ENCODE data around the gene TAS2R31. TPM values are rescaled to one million over a fixed set of nuclear protein-coding genes. Genes with fewer than 3 reads are reported as not detected.

Gene TAS2R31
- total and polyA plus RNA-seq, 2 donors (not counting 1 experiment from before 2014, with no cell fraction given) = 0.86 to 5.7 TPM

DNA sequence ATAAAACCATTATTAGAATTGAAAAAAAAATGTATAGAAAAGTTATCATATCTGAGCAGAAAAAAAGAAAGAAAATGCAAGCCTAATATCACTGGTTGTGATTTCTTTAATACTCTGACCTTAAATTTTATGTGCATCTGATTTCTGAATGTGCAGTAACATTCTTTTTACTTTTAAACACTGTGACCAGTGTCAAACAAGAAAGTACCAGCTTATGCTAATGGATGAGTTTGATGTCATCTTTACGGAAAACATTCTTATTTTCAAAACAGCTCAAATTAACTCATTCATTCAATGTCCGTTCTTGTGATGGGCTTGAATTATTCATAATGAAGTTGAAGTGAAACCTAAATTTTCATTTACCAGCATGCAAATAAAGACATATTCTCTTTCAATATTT, 44.4 kb downstream of the TAS2R31 start, which contains the start of gene TAS2R50:
TSS of gene TAS2R50 (minus strand) at position 101 of the 400 bp plus-strand sequence. CDS start at position 49, 52 bp downstream.
- CTCF ChIA-PET = no interaction called here
- TF ChIP-seq, protein P1, sequence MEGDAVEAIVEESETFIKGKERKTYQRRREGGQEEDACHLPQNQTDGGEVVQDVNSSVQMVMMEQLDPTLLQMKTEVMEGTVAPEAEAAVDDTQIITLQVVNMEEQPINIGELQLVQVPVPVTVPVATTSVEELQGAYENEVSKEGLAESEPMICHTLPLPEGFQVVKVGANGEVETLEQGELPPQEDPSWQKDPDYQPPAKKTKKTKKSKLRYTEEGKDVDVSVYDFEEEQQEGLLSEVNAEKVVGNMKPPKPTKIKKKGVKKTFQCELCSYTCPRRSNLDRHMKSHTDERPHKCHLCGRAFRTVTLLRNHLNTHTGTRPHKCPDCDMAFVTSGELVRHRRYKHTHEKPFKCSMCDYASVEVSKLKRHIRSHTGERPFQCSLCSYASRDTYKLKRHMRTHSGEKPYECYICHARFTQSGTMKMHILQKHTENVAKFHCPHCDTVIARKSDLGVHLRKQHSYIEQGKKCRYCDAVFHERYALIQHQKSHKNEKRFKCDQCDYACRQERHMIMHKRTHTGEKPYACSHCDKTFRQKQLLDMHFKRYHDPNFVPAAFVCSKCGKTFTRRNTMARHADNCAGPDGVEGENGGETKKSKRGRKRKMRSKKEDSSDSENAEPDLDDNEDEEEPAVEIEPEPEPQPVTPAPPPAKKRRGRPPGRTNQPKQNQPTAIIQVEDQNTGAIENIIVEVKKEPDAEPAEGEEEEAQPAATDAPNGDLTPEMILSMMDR (IDR thresholded peaks at IDR 0.05) = no peak

DNA sequence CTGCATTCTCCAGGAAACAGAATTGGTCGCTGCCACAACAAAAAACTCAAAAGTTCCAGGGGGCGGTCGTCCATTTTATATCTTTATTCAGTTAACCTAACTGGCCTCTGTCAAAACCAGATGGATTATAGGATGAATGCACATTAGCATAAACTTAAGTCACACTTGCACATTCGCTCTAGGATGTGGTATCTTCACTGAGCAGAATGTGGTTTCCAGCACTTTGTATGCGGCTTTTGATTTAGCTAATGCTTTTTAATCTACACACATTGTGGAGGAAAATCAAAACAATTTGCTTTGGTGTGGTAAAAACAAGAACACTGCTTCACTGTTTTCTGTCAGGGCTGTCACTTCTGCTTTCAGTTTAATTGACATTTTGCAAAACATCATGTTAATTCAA, 49.0 kb downstream of the TAS2R31 start:
- H3K9me3 Mint-ChIP-seq (ENCODE audit: insufficient read depth) = no peaks in the 10 kb centered on the region
- H3K27me3 ChIP-seq (replicated peaks in 1 of 4; ENCODE audit: control extremely low read depth in 1 of 4, control insufficient read depth in 3 of 4, insufficient read depth in 4 of 4, low read length in 3 of 4) = no peaks in the 10 kb centered on the region
- no peak overlapping the region for H2AFZ ChIP-seq (ENCODE audit: insufficient read depth, low read depth, low read length, poor library complexity, severe bottlenecking)
- no peaks in the 10 kb centered on the region for H3K9me3 ChIP-seq (ENCODE audit: control extremely low read depth in 1 of 3, control insufficient read depth in 2 of 3, insufficient read depth in 1 of 3, low read length in 2 of 3)
- H3K4me3 ChIP-seq (ENCODE audit: control extremely low read depth in 1 of 5, extremely low read depth in 1 of 5, insufficient read depth in 1 of 5, low read depth in 2 of 5, low read length in 4 of 5) = no peak overlapping the region
- H3K4me1 ChIP-seq (ENCODE audit: control insufficient read depth in 2 of 2, insufficient read depth in 2 of 2, low read length in 2 of 2) = no peaks in the 10 kb centered on the region
- POLR2A ChIA-PET = no interaction called here
- H3K27ac Mint-ChIP-seq = no peak overlapping the region
- H3K27ac ChIP-seq (ENCODE audit: low read length in 2 of 2) = no peak overlapping the region
- DNase-seq (no peak), ATAC-seq (ENCODE audit: low read depth) (no peak)
- no peaks in the 10 kb centered on the region for H3K79me2 ChIP-seq (ENCODE audit: control insufficient read depth, insufficient read depth, low read length)
- H3K27me3 Mint-ChIP-seq = no peaks in the 10 kb centered on the region
- H3K4me1 Mint-ChIP-seq = peaks cover 3% of the 10 kb centered on the region
- H3K4me2 ChIP-seq (replicated peaks; ENCODE audit: low read depth, low read length, poor library complexity, severe bottlenecking) = no peak overlapping the region
- no peak overlapping the region for H3K4me3 Mint-ChIP-seq
- 92% methylated on average over 2 of the region's 5 CpGs for WGBS (ENCODE audit: insufficient coverage)
- no peaks in the 10 kb centered on the region for H4K20me1 ChIP-seq (ENCODE audit: control insufficient read depth, insufficient read depth, low read length, poor library complexity, severe bottlenecking)
- TF ChIP-seq EZH2 (IDR thresholded peaks at IDR 0.05; ENCODE audit: borderline replicate concordance, insufficient read depth, low read depth, low read length, poor library complexity, severe bottlenecking) = no peak
- TF ChIP-seq, protein P1 (IDR thresholded peaks at IDR 0.05) = no peak
- no peaks in the 10 kb centered on the region for H3K36me3 ChIP-seq (replicated peaks in 1 of 2; ENCODE audit: control extremely low read depth in 1 of 2, control insufficient read depth in 1 of 2, extremely low read depth in 1 of 2, insufficient read depth in 2 of 2, low read length in 1 of 2)
- CTCF ChIA-PET = no interaction called here
- intact Hi-C loops (cut with micrococcal nuclease) = no loop called here
- H3K9ac ChIP-seq (ENCODE audit: low read length) = no peak overlapping the region

More for the DNA sequence above, 44.4 kb downstream of the TAS2R31 start, which contains the start of gene TAS2R50:
- Mint-ChIP-seq H3K4me3 (no peak within 1 kb of the TSS), H3K9me3 (ENCODE audit: insufficient read depth) (no peaks in the 10 kb centered on the region), H3K27ac (no peak within 1 kb of the TSS), H3K27me3 (no peaks in the 10 kb centered on the region), H3K4me1 (peaks cover 3% of the 10 kb centered on the region)
- Histone ChIP-seq H2AFZ (ENCODE audit: insufficient read depth, low read depth, low read length, poor library complexity, severe bottlenecking) (no peak within 1 kb of the TSS), H3K4me2 (replicated peaks; ENCODE audit: low read depth, low read length, poor library complexity, severe bottlenecking) (no peak within 1 kb of the TSS), H3K9me3 (ENCODE audit: control extremely low read depth in 1 of 3, control insufficient read depth in 2 of 3, insufficient read depth in 1 of 3, low read length in 2 of 3) (peaks cover 0 to 4% (median 0%) of the 10 kb centered on the region in 3 donors), H4K20me1 (ENCODE audit: control insufficient read depth, insufficient read depth, low read length, poor library complexity, severe bottlenecking) (no peaks in the 10 kb centered on the region), H3K27me3 (replicated peaks in 1 of 4; ENCODE audit: control extremely low read depth in 1 of 4, control insufficient read depth in 3 of 4, insufficient read depth in 4 of 4, low read length in 3 of 4) (no peaks in the 10 kb centered on the region), H3K4me1 (ENCODE audit: control insufficient read depth in 2 of 2, insufficient read depth in 2 of 2, low read length in 2 of 2) (no peaks in the 10 kb centered on the region), H3K9ac (ENCODE audit: low read length) (no peak within 1 kb of the TSS), H3K36me3 (replicated peaks in 1 of 2; ENCODE audit: control extremely low read depth in 1 of 2, control insufficient read depth in 1 of 2, extremely low read depth in 1 of 2, insufficient read depth in 2 of 2, low read length in 1 of 2) (peaks cover 0 to 4% of the 10 kb centered on the region in 2 experiments), H3K79me2 (ENCODE audit: control insufficient read depth, insufficient read depth, low read length) (no peaks in the 10 kb centered on the region), H3K4me3 (ENCODE audit: control extremely low read depth in 1 of 5, extremely low read depth in 1 of 5, insufficient read depth in 1 of 5, low read depth in 2 of 5, low read length in 4 of 5) (no peak within 1 kb of the TSS), H3K27ac (ENCODE audit: low read length in 2 of 2) (no peak within 1 kb of the TSS)
- POLR2A ChIA-PET = no interaction called here
- intact Hi-C loops (cut with micrococcal nuclease) = no loop called here
- no peak for ATAC-seq (ENCODE audit: low read depth)
- no CpG with 5 or more reads among the region's 2 CpGs for WGBS (ENCODE audit: insufficient coverage)
- DNase-seq = no peak

Other genes starting within 250 kb of the TAS2R31 start
- not detected in 2 replicates for gene TAS2R7, start 228.8 kb downstream of the TAS2R31 start, total RNA-seq
- gene TAS2R7, start 228.8 kb downstream of the TAS2R31 start, polyA plus RNA-seq = not detected in 2 replicates
- not detected in 2 replicates for gene TAS2R8, start 224.1 kb downstream of the TAS2R31 start, total RNA-seq
- gene TAS2R8, start 224.1 kb downstream of the TAS2R31 start, polyA plus RNA-seq = 0.20 TPM in 1 of 2 replicates, not detected in the other
- gene TAS2R9, start 221.2 kb downstream of the TAS2R31 start, total RNA-seq = not detected in 2 replicates
- gene TAS2R9, start 221.2 kb downstream of the TAS2R31 start, polyA plus RNA-seq = not detected in 2 replicates
- gene TAS2R10, start 205.0 kb downstream of the TAS2R31 start, total RNA-seq = 0.27 and 1.2 TPM in 2 replicates
- not detected in 2 replicates for gene TAS2R10, start 205.0 kb downstream of the TAS2R31 start, polyA plus RNA-seq
- gene PRR4, start 181.9 kb downstream of the TAS2R31 start, total RNA-seq = 1.0 and 1.9 TPM in 2 replicates
- gene PRR4, start 181.9 kb downstream of the TAS2R31 start, polyA plus RNA-seq = 1.8 and 4.0 TPM in 2 replicates
- 33.6 and 39.7 TPM in 2 replicates for gene PRH1, start 147.2 kb downstream of the TAS2R31 start, total RNA-seq
- gene PRH1, start 147.2 kb downstream of the TAS2R31 start, polyA plus RNA-seq = 5.9 and 20.9 TPM in 2 replicates
- 0.96 and 1.9 TPM in 2 replicates for gene TAS2R13, start 121.8 kb downstream of the TAS2R31 start, total RNA-seq
- gene TAS2R13, start 121.8 kb downstream of the TAS2R31 start, polyA plus RNA-seq = 0.06 TPM in 1 of 2 replicates, not detected in the other
- not detected in 2 replicates for gene PRH2, start 102.2 kb downstream of the TAS2R31 start, total RNA-seq
- gene PRH2, start 102.2 kb downstream of the TAS2R31 start, polyA plus RNA-seq = 0.89 and 2.6 TPM in 2 replicates
- gene TAS2R14, start 92.1 kb downstream of the TAS2R31 start, total RNA-seq = 1.4 and 3.4 TPM in 2 replicates
- 2.8 and 4.3 TPM in 2 replicates for gene TAS2R14, start 92.1 kb downstream of the TAS2R31 start, polyA plus RNA-seq
- gene TAS2R50, start 44.5 kb downstream of the TAS2R31 start, total RNA-seq = 1.9 and 2.0 TPM in 2 replicates
- 0.28 and 0.46 TPM in 2 replicates for gene TAS2R50, start 44.5 kb downstream of the TAS2R31 start, polyA plus RNA-seq
- gene TAS2R20, start 33.1 kb downstream of the TAS2R31 start, total RNA-seq = 3.4 and 4.0 TPM in 2 replicates
- 1.0 and 1.7 TPM in 2 replicates for gene TAS2R20, start 33.1 kb downstream of the TAS2R31 start, polyA plus RNA-seq
- 3.6 and 5.7 TPM in 2 replicates for gene TAS2R19, start 8.8 kb downstream of the TAS2R31 start, total RNA-seq
- 0.34 and 0.42 TPM in 2 replicates for gene TAS2R19, start 8.8 kb downstream of the TAS2R31 start, polyA plus RNA-seq
- gene TAS2R46, start 30.9 kb upstream of the TAS2R31 start, total RNA-seq = 2.1 and 2.6 TPM in 2 replicates
- 0.13 and 0.32 TPM in 2 replicates for gene TAS2R46, start 30.9 kb upstream of the TAS2R31 start, polyA plus RNA-seq
- gene TAS2R43, start 60.9 kb upstream of the TAS2R31 start, total RNA-seq = 4.8 and 5.0 TPM in 2 replicates
- 0.17 TPM in 1 of 2 replicates, not detected in the other for gene TAS2R43, start 60.9 kb upstream of the TAS2R31 start, polyA plus RNA-seq
- gene TAS2R30, start 103.2 kb upstream of the TAS2R31 start, total RNA-seq = 9.5 and 11.2 TPM in 2 replicates
- not detected in 2 replicates for gene TAS2R30, start 103.2 kb upstream of the TAS2R31 start, polyA plus RNA-seq
- gene SMIM10L1, start 139.8 kb upstream of the TAS2R31 start, total RNA-seq = 9.6 and 10.1 TPM in 2 replicates
- gene SMIM10L1, start 139.8 kb upstream of the TAS2R31 start, polyA plus RNA-seq = 3.6 and 4.2 TPM in 2 replicates
- gene TAS2R42, start 155.5 kb upstream of the TAS2R31 start, total RNA-seq = not detected in 2 replicates
- not detected in 2 replicates for gene TAS2R42, start 155.5 kb upstream of the TAS2R31 start, polyA plus RNA-seq
- not detected in 2 replicates for gene PRB3, start 238.3 kb upstream of the TAS2R31 start, total RNA-seq
- gene PRB3, start 238.3 kb upstream of the TAS2R31 start, polyA plus RNA-seq = not detected in 2 replicates

Data from B cell (primary cell).